HCT116 (cell line): ENCODE results near the gene CPNE5. TPM values are rescaled to one million over a fixed set of nuclear protein-coding genes. Genes with fewer than 3 reads are reported as not detected.

Experiments
- ATAC-seq: fragments of 200-7000 bp; cut with Tn5 transposase; 2 replicates; pipeline ENCODE4 v1.9.1; 2020; ENCODE audit warnings: mild to moderate bottlenecking, moderate library complexity
- BruUV-seq: library from RNA; stranded (reverse); fragments of 400-500 nt; replicated peaks from 2 replicates; lab custom pipeline; 2021; lab: Mats Ljungman, UMichigan
- CTCF ChIA-PET: fragments of 300-600 bp; sonication (Branson Sonifier 250); formaldehyde crosslinking; loops from one replicate; lab custom pipeline; 2021; ENCODE audit warnings: antibody characterized with exemption; lab: Charles Lee
- POLR2A ChIA-PET: fragments of 300-600, 350-600 bp; sonication (Branson Sonifier 250); formaldehyde crosslinking; loops from one replicate; lab custom pipeline; 2021; ENCODE audit warnings: antibody characterized with exemption; lab: Charles Lee
- RAD21 ChIA-PET, 2 experiments: fragments of 300-600 bp; sonication (Branson Sonifier 250); formaldehyde crosslinking; loops; one replicate each; lab custom pipeline; 2023; ENCODE audit warnings: low total read pairs in 2 of 2; ENCODE audit not compliant: uncharacterized antibody in 2 of 2, unreplicated experiment in 2 of 2, low non-redundant PET in 1 of 2; lab: Charles Lee
- DNase-seq: peaks from one replicate; pipeline ENCODE4 v3.0.0-alpha.2; 2010; ENCODE audit warnings: low read depth, low spot score
- H2AFZ ChIP-seq: fragments of 200-600 bp; shearing (Covaris generic), sonication (generic); 2 replicates; pipeline ENCODE4 v1.6.1; 2017; ENCODE audit warnings: low read depth, mixed run types, mixed read lengths, antibody characterized with exemption, low read length; ENCODE audit not compliant: poor library complexity, severe bottlenecking
- H3K27ac ChIP-seq: 2 replicates; pipeline ENCODE4 v1.5.1; 2012; ENCODE audit warnings: low read depth, low read length
- H3K27me3 ChIP-seq: fragments of 200-600 bp; sonication (generic); 2 replicates; pipeline ENCODE4 v1.6.1; 2016; ENCODE audit warnings: mixed run types, low read length, mixed read lengths; ENCODE audit not compliant: insufficient read depth
- H3K36me3 ChIP-seq, 2 experiments: fragments of 200-500 bp in 1 of 2; fragments of 200-600 bp in 1 of 2; sonication (Bioruptor generic) in 1 of 2; sonication (generic) in 1 of 2; 2 replicates each; pipeline versions ENCODE4 v1.5.1 to v1.6.1; 2014 to 2016; ENCODE audit warnings: low read length in 2 of 2, inconsistent platforms in 1 of 2, mixed read lengths in 1 of 2, mixed run types in 1 of 2; ENCODE audit not compliant: insufficient read depth in 2 of 2, control insufficient read depth in 1 of 2
- H3K4me1 ChIP-seq, 2 experiments: fragments of 200-600 bp in 1 of 2; sonication (generic) in 1 of 2; 2 replicates each; pipeline versions ENCODE4 v1.5.1 to v1.6.1; 2012 to 2017; ENCODE audit warnings: low read length in 2 of 2, inconsistent platforms in 1 of 2, mild to moderate bottlenecking in 1 of 2, mixed read lengths in 1 of 2, mixed run types in 1 of 2, moderate library complexity in 1 of 2; ENCODE audit not compliant: insufficient read depth in 2 of 2, control insufficient read depth in 1 of 2
- H3K4me2 ChIP-seq: fragments of 200-600 bp; sonication (generic); 2 replicates; pipeline ENCODE4 v1.6.1; 2017; ENCODE audit warnings: mixed run types, low read length, mixed read lengths
- H3K4me3 ChIP-seq, 2 experiments: fragments of 200-600 bp in 1 of 2; sonication (generic) in 1 of 2; replicated peaks in 1 of 2; 2 replicates each; pipeline ENCODE4 v1.5.1; 2011 to 2016; ENCODE audit warnings: low read length in 2 of 2, control low read depth in 1 of 2, low read depth in 1 of 2, mild to moderate bottlenecking in 1 of 2, mixed read lengths in 1 of 2, mixed run types in 1 of 2
- H3K79me2 ChIP-seq: fragments of 200-600 bp; sonication (generic); 2 replicates; pipeline ENCODE4 v1.6.1; 2017; ENCODE audit warnings: mild to moderate bottlenecking, mixed run types, low read length, moderate library complexity, mixed read lengths; ENCODE audit not compliant: insufficient read depth
- H3K9ac ChIP-seq: fragments of 200-600 bp; sonication (generic); 2 replicates; pipeline ENCODE4 v1.6.1; 2016; ENCODE audit warnings: low read length, mixed read lengths
- H3K9me2 ChIP-seq: fragments of 200-600 bp; sonication (generic), shearing (Covaris generic); 2 replicates; pipeline ENCODE4 v1.6.1; 2017; ENCODE audit warnings: mixed run types, mild to moderate bottlenecking, moderate library complexity; ENCODE audit not compliant: insufficient read depth
- H3K9me3 ChIP-seq, 2 experiments: fragments of 200-500 bp in 1 of 2; fragments of 200-600 bp in 1 of 2; sonication (Bioruptor generic) in 1 of 2; sonication (generic) in 1 of 2; 2 replicates each; pipeline ENCODE4 v1.6.1; 2014 to 2017; ENCODE audit warnings: low read length in 2 of 2, mixed read lengths in 2 of 2, inconsistent platforms in 1 of 2, low read depth in 1 of 2, mild to moderate bottlenecking in 1 of 2, mixed run types in 1 of 2, moderate library complexity in 1 of 2; ENCODE audit not compliant: control insufficient read depth in 1 of 2, insufficient read depth in 1 of 2
- H4K20me1 ChIP-seq: fragments of 200-600 bp; sonication (generic), shearing (Covaris generic); 2 replicates; pipeline ENCODE4 v1.6.1; 2017; ENCODE audit warnings: mixed run types, mild to moderate bottlenecking, moderate library complexity; ENCODE audit not compliant: insufficient read depth
- CEBPB ChIP-seq: IDR thresholded peaks from 2 replicates; pipeline ENCODE4 v1.6.1; 2012; ENCODE audit warnings: low read depth
- ELF1 ChIP-seq: IDR thresholded peaks from 2 replicates; pipeline ENCODE4 v1.6.1; 2012; ENCODE audit warnings: low read depth, borderline replicate concordance
- FOSL1 ChIP-seq: IDR thresholded peaks from 2 replicates; pipeline ENCODE4 v1.6.1; 2012; ENCODE audit warnings: low read depth
- JUND ChIP-seq: IDR thresholded peaks from 2 replicates; pipeline ENCODE4 v1.6.1; 2012
- POLR2A ChIP-seq: IDR thresholded peaks from 2 replicates; pipeline ENCODE4 v1.7.0; 2011; ENCODE audit warnings: borderline replicate concordance; ENCODE audit not compliant: insufficient read depth, insufficient read length; ENCODE audit errors: extremely low read depth
- POLR2AphosphoS5 ChIP-seq: IDR thresholded peaks from 2 replicates; pipeline ENCODE4 v1.6.1; 2011; ENCODE audit warnings: mild to moderate bottlenecking, low read depth, low read length, moderate library complexity
- RAD21 ChIP-seq: IDR thresholded peaks from 2 replicates; pipeline ENCODE4 v1.6.1; 2012; ENCODE audit warnings: low read depth, mild to moderate bottlenecking
- TCF7L2 ChIP-seq: IDR thresholded peaks from 2 replicates; pipeline ENCODE4 v1.7.0; 2011; ENCODE audit warnings: borderline replicate concordance, inconsistent platforms; ENCODE audit not compliant: insufficient read depth, insufficient read length; ENCODE audit errors: extremely low read depth
- YY1 ChIP-seq: IDR thresholded peaks from 2 replicates; pipeline ENCODE4 v1.6.1; 2011; ENCODE audit warnings: low read length, low read depth, moderate library complexity, mild to moderate bottlenecking; ENCODE audit not compliant: insufficient replicate concordance; ENCODE audit errors: extremely low read depth
- ZFX ChIP-seq: fragments of 450-650 bp; IDR thresholded peaks from 2 replicates; pipeline ENCODE4 v1.6.1; 2017
- ZNF274 ChIP-seq: fragments of 200-500 bp; sonication (Bioruptor generic); IDR thresholded peaks from 2 replicates; pipeline ENCODE4 v1.6.1; 2014; ENCODE audit warnings: mild to moderate bottlenecking, low read depth, low read length, inconsistent platforms
- intact Hi-C: fragments of 100-400 bp; cut with micrococcal nuclease; formaldehyde crosslinking; loops from 2 replicates; pipeline ENCODE4 v1.10.0; 2022
- total RNA-seq: library from RNA; stranded (reverse); gene quantifications from one replicate; pipeline ENCODE4 v1.2.1, GENCODE V29; 2021; ENCODE audit not compliant: unreplicated experiment
- TF ChIP-seq, protein P1 (sequence below), 3 experiments: fragments of 200-600 bp in 1 of 3; sonication (generic) in 1 of 3; IDR thresholded peaks in 2 of 3; conservative IDR thresholded peaks in 1 of 3; 2 replicates each; pipeline ENCODE4 v1.5.1; 2012 to 2017; ENCODE audit warnings: low read depth in 2 of 3, low read length in 2 of 3, antibody characterized with exemption in 1 of 3, borderline replicate concordance in 1 of 3, control low read depth in 1 of 3, mild to moderate bottlenecking in 1 of 3, mixed read lengths in 1 of 3, mixed run types in 1 of 3, moderate library complexity in 1 of 3; ENCODE audit not compliant: insufficient read depth in 1 of 3
- TF ChIP-seq, protein P2 (sequence below): IDR thresholded peaks from 2 replicates; pipeline ENCODE4 v1.6.1; 2012; ENCODE audit warnings: low read depth
- TF ChIP-seq, protein P3 (sequence below): IDR thresholded peaks from 2 replicates; pipeline ENCODE4 v1.6.1; 2012

Gene CPNE5
- total RNA-seq, 1 experiment from 2014 or later = not detected

DNA sequence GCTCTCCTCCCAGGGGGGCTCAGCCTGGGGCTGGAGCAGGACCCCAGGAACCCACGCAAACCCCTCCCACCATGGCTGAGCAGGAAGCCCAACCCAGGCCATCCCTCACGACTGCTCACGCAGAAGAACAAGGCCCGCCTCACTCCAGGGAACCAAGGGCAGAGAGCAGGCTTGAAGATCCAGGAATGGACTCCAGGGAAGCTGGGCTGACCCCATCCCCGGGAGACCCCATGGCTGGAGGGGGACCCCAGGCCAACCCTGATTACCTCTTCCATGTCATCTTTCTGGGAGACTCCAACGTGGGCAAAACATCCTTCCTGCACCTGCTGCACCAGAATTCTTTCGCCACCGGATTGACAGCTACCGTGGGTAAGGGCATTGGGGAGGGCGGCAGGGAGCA lies 116.9 kb downstream of the CPNE5 start:
- Histone ChIP-seq H3K4me2 (no peak overlapping the region), H4K20me1 (no peaks in the 10 kb centered on the region), H3K27ac (no peak overlapping the region), H3K9ac (no peak overlapping the region), H3K36me3 (no peaks in the 10 kb centered on the region), H3K9me3 (no peaks in the 10 kb centered on the region), H2AFZ (no peak overlapping the region), H3K4me3 (no peak overlapping the region), H3K9me2 (no peaks in the 10 kb centered on the region), H3K27me3 (no peaks in the 10 kb centered on the region), H3K79me2 (no peaks in the 10 kb centered on the region), H3K4me1 (no peaks in the 10 kb centered on the region; a peak in 1 of 4 replicates)
- POLR2A ChIA-PET = no interaction called here
- CTCF ChIA-PET = interaction anchor here (0.9 kb wide), 1 partner anchor 108 kb away, joined by 4 read pairs; no protein-coding TSS in a partner anchor
- TF ChIP-seq JUND (no peak), YY1 (no peak), FOSL1 (no peak), TCF7L2 (no peak), POLR2AphosphoS5 (no peak), RAD21 (no peak), POLR2A (no peak), ZNF274 (no peak), ZFX (no peak), ELF1 (no peak), CEBPB (no peak)
- TF ChIP-seq, protein P1, sequence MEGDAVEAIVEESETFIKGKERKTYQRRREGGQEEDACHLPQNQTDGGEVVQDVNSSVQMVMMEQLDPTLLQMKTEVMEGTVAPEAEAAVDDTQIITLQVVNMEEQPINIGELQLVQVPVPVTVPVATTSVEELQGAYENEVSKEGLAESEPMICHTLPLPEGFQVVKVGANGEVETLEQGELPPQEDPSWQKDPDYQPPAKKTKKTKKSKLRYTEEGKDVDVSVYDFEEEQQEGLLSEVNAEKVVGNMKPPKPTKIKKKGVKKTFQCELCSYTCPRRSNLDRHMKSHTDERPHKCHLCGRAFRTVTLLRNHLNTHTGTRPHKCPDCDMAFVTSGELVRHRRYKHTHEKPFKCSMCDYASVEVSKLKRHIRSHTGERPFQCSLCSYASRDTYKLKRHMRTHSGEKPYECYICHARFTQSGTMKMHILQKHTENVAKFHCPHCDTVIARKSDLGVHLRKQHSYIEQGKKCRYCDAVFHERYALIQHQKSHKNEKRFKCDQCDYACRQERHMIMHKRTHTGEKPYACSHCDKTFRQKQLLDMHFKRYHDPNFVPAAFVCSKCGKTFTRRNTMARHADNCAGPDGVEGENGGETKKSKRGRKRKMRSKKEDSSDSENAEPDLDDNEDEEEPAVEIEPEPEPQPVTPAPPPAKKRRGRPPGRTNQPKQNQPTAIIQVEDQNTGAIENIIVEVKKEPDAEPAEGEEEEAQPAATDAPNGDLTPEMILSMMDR (IDR thresholded peaks at IDR 0.05 in 2 of 3, conservative IDR thresholded peaks at IDR 0.05 in 1 of 3; ENCODE audit: borderline replicate concordance in 1 of 3, insufficient read depth in 1 of 3, low read depth in 2 of 3, low read length in 2 of 3) = no peak
- TF ChIP-seq, protein P2, sequence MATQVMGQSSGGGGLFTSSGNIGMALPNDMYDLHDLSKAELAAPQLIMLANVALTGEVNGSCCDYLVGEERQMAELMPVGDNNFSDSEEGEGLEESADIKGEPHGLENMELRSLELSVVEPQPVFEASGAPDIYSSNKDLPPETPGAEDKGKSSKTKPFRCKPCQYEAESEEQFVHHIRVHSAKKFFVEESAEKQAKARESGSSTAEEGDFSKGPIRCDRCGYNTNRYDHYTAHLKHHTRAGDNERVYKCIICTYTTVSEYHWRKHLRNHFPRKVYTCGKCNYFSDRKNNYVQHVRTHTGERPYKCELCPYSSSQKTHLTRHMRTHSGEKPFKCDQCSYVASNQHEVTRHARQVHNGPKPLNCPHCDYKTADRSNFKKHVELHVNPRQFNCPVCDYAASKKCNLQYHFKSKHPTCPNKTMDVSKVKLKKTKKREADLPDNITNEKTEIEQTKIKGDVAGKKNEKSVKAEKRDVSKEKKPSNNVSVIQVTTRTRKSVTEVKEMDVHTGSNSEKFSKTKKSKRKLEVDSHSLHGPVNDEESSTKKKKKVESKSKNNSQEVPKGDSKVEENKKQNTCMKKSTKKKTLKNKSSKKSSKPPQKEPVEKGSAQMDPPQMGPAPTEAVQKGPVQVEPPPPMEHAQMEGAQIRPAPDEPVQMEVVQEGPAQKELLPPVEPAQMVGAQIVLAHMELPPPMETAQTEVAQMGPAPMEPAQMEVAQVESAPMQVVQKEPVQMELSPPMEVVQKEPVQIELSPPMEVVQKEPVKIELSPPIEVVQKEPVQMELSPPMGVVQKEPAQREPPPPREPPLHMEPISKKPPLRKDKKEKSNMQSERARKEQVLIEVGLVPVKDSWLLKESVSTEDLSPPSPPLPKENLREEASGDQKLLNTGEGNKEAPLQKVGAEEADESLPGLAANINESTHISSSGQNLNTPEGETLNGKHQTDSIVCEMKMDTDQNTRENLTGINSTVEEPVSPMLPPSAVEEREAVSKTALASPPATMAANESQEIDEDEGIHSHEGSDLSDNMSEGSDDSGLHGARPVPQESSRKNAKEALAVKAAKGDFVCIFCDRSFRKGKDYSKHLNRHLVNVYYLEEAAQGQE = no peak
- TF ChIP-seq, protein P3, sequence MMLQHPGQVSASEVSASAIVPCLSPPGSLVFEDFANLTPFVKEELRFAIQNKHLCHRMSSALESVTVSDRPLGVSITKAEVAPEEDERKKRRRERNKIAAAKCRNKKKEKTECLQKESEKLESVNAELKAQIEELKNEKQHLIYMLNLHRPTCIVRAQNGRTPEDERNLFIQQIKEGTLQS = no peak
- intact Hi-C loops = no loop called here
- no TSS peak for BruUV-seq
- no peak for DNase-seq
- ATAC-seq = no peak
- RAD21 ChIA-PET = no interaction called here
